GM19324 (cell line): ENCODE results near the gene LCN2.
"Not testable (repeated sequence)": the region's sequence is repeated elsewhere in the genome, so short reads cannot be mapped to it uniquely, and the experiment has no call there.

Experiments
- ATAC-seq: cut with Tn5 transposase; IDR thresholded peaks from one replicate; pipeline ENCODE4 v1.9.1; 2021; ENCODE audit warnings: mild to moderate bottlenecking, moderate library complexity; ENCODE audit not compliant: unreplicated experiment, low FRiP score

Gene LCN2

GRCh38 chr9:128127568-128127989 lies 21.7 kb upstream of the LCN2 start, which contains the start of gene PTGES2:
Gene PTGES2, minus strand, starts transcription at chr9:128127729. Its CDS starts 12 bp downstream, at chr9:128127717.
- peak; percentile 53 for ATAC-seq

GRCh38 chr9:128127990-128128835 lies 21.0 kb upstream of the LCN2 start:
- peak; percentile 72 for ATAC-seq

DNA sequence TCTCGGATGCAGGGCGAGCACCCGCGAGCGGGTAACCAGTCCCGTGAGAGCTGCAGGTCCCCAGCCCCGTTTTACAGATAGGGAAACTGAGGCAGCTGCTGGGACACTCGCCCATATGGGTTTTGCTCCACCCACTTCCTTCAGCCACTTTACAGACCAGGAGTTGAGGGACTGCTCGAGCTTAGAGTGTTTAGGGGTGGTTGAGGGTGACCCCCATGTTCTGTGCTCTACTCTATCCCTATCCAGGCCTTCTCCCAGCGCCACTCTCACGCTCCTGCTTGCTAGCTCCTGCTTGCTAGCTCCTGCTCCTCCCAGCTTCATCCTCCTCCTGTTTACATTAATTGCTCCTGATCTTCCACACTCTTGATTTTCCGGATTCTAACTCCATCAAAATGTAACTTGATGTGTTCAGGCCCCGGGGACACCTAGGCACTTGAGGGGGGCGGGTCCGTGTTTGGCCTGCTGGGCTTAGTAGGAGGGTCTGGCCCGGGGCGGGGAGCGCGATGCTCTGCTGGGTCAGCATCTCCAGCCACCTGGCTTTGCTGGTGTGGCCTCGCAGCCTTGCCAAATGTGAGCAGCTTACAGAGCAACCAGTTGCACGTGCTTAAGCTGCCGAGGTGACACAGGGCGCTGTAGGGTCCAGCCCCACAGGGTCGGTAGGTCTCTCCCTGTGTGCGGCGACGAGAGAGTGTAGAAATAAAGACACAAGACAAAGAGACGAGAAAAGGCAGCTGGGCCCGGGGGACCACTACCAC lies 20.2 kb upstream of the LCN2 start:
- no peak for ATAC-seq

GRCh38 chr9:128129976-128130590 lies 19.2 kb upstream of the LCN2 start:
- ATAC-seq: not testable (repeated sequence)

DNA sequence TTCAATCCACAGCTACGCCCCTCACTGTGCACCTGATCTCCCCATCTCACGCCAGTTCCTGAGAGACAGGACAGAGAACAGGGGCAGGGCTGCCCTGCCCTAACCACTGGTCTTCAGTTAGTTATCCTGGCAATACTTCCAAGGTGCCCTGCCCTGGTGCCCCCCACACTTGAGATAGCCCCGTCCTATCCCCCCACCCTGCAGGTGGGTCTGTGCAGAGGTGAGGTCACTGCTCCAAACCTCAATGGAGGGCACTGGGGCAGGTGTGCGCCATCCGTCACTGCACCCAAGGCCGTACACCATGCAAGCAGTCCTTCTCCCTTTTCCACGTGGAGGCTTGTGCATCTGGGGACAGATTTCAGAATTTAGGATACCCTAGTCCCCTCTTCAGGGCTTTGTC lies 18.6 kb upstream of the LCN2 start:
- ATAC-seq: not testable (repeated sequence)

DNA sequence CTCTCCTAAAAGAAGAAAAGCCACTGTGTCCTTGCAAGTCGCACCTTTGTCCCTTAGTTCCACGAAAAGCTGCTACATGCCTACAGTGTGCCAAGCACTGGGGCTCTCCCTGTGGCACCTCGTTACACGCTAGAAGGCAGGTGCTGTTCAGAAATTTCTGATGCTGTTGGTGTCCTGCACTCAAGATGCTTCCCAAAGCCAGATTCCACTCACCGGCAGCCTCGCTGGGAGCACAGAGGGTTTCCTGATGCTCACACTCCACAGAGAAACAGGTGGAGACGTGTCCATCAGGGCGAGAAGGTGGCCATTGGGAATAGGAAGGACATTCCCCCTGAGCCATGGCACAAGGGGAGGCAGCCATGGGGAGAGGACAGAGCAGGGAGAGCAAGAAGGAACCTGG lies 17.9 kb upstream of the LCN2 start:
- ATAC-seq: not testable (repeated sequence)

- ATAC-seq: not testable (repeated sequence)
These were observed 17.1 kb upstream of the LCN2 start for GRCh38 chr9:128132139-128132538.

GRCh38 chr9:128135561-128135960 lies 13.7 kb upstream of the LCN2 start:
- not testable (repeated sequence) for ATAC-seq

DNA sequence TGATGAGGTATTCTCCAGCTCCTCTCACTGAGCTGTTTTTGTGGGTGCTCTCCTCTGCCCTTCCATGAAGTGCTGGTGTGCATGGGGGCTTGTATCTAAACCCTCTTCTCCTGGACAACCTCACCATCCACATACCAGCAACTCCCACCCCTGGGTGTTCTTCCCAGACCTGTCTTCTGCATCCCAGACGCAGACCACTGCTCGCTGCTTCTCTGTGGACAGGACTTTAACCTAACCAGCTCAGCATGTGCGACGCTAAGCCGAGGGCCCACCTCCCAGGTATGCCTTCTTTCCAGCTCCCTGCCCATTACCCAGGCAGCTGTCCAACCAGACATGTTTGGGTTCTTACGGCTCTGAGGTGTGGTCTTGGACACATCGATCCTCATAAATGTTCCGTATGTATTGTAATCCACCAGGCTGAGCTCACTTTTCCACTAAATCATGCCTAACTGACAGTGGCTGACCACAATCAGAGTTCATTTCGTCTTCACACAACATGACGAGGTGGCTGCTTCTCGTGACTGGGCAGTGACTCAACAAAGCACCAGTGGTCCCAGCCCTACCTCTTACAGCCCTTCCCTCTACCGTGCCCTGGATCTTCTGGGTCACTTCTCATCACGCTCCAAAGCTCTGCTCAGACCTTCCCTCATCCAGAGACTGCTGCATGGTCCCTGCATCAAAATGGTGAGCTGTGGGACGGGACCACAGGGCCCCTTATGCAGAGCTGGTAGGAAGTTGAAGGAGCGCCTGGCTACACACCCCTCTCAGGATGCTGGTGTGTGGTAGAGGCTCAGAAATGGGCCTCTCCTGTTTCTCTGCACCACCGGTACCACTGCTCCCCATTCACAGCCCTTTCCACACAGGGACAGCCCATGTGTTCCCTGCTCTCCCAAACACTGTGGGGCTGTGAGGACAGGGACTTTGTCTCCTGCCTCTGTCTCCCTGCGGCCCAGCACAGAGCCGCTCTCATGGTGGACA lies 12.1 kb upstream of the LCN2 start:
- ATAC-seq: no peak

GRCh38 chr9:128138001-128138400 lies 11.3 kb upstream of the LCN2 start:
- ATAC-seq: no peak

DNA sequence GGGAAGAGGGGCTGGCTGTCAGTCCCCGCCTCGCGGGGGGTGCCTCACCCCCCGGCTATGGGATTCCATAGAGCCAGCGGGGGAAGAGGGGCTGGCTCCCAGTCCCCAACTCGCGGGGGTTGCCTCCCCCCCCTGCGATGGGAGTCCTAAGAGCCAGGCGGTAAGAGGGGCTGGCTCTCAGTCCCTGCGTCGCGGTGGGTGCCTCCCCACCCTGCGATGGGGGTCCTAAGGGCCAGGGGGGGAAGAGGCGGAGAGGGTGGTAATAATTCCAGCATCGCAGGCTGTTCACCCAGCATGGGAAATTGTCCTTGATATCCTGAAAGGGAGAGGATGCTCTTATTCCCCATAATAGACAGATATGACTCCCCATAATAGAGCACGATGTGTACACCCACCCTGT lies 9.6 kb upstream of the LCN2 start:
- ATAC-seq: no peak

DNA sequence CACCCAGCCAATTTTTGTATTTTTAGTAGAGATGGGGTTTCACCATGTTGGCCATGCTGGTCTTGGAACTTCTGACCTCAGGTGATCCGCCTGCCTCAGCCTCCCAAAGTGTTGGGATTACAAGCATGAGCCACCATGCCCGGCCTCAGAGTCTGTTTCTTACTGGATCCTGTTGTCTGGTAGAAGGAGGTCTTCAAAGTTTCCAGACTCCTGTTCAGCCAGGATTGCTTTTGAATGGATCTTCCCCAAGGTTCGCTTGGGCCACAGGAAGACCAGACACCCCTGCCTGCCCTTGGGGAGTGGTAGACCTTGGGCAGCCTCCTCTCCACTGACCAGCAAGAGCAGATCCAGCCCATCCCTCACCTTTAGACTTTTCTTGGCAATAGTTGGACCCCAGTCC lies 7.6 kb upstream of the LCN2 start:
- no peak for ATAC-seq

DNA sequence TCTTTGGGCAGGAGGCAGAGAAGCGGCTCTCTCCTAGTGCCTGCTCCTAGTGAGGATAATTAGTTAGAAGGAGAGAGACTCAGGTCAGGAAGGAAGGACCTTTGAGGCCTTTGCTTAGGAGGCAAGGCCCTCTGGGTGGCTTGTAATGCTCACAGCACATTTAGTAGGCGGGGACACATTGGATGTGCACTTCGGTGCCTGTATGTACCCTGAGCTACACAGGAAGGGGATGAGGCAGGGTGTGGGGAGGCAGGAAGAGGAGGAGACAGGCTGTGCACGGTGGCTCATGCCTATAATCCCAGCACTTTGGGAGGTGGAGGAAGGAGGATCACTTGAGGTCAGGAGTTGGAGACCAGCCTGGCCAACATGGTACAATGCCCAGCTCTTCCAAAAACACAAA lies 7.2 kb upstream of the LCN2 start:
- no peak for ATAC-seq

- ATAC-seq: no peak
These were observed 6.7 kb upstream of the LCN2 start for GRCh38 chr9:128142596-128142995.

DNA sequence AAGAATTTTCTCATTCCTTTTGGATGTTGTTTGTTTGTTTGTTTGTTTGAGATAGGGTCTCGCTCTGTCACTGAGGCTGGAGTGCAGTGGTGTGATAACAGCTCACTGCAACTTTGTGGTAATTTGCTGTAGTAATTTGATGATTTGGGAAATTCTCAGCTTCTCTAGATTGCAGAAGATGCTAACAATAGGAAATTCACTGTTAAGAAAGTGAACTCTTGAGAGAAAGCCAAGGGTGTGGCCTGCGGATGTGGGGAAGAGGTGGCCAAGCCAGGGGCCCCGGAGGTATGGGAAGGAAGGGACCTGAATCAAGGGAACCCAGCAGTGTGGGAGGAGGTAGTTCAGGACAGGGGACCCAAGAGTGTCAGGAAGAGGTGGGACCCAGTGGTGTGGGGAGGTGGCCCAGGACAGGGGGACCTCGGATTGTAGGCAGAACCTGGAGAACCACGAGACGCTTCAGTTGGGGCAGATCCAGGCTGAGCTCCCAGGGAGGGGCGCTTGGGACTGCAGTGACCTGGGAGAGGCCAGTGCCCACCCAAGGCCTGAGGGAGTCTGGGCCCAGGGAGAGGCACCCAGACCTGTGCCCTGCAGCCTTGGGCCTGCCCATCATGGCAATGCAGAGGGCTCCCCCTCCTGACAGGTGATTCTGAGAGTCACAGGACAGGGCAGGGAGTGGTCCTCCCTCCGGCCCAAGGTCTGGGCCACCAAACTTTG lies 5.6 kb upstream of the LCN2 start:
- ATAC-seq: no peak

GRCh38 chr9:128144239-128145181 lies 4.7 kb upstream of the LCN2 start:
- no peak for ATAC-seq

DNA sequence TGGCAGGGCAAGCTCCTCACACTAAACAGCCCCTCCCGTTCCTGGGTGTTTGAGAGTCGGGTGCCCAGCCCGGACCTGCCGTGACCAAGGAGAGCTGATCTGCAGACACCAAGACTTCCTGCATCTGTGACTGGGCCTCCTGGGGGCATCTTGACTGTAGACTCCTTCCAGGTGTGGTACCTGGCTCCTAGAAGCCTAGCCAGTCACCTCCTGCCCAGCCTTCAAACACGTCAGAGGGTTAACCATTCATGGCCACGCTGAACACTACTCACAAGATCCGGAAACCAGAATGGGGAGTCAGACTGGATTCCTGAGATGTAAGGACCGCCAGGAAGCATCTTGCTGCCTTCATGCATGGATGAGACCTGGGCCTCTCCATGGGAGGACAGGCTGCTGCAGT lies 3.7 kb upstream of the LCN2 start:
- ATAC-seq: no peak

DNA sequence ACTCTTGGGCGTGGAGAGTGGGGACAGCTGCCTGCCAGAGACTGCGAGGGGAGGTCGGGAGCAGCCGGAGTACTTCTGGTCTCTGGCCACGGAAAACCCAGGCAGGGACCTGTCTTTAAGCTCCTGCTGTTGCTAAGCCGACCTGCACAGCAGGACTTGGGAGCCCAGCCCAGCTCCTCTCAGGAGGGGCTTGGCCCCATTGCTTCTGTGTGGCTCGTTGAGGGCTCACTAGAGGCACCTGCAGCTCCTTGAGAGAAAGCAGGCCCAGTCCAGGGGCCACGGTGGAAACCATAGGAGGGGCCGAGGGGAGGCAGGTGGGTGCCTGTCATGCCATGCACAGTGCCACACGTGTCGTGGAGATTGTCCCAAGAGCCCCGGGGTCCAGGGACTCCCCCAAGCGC lies 3.3 kb upstream of the LCN2 start:
- ATAC-seq: no peak
